ENCODE results near the gene TCP11.

Gene TCP11

GRCh38 chr6:35080821-35081425 is 60.2 kb downstream of the TCP11 start:
- no peak for DNase-seq (ENCODE audit: low spot score)

- no peak for DNase-seq (ENCODE audit: low spot score)
Observed at GRCh38 chr6:35080016-35080680, 61.0 kb downstream of the TCP11 start.

- no peak for DNase-seq (ENCODE audit: low spot score)
Observed at GRCh38 chr6:35079311-35080000, 61.7 kb downstream of the TCP11 start.

- no peak for DNase-seq (ENCODE audit: low spot score)
Observed at GRCh38 chr6:35078896-35079295, 62.2 kb downstream of the TCP11 start.

- no peak for DNase-seq (ENCODE audit: low spot score)
Observed at GRCh38 chr6:35078226-35078850, 62.8 kb downstream of the TCP11 start.

- no peak for DNase-seq (ENCODE audit: low spot score)
Observed at GRCh38 chr6:35077713-35078105, 63.4 kb downstream of the TCP11 start.

- no peak for DNase-seq (ENCODE audit: low spot score)
Observed at GRCh38 chr6:35076997-35077712, 64.0 kb downstream of the TCP11 start.

- no peak for DNase-seq (ENCODE audit: low spot score)
Observed at GRCh38 chr6:35073766-35074471, 67.2 kb downstream of the TCP11 start.

GRCh38 chr6:35073211-35073610 is 67.9 kb downstream of the TCP11 start:
- no peak for DNase-seq (ENCODE audit: low spot score)

GRCh38 chr6:35072698-35073055 is 68.5 kb downstream of the TCP11 start:
- DNase-seq (ENCODE audit: low spot score) = no peak

GRCh38 chr6:35072051-35072697 is 69.0 kb downstream of the TCP11 start:
- no peak for DNase-seq (ENCODE audit: low spot score)

GRCh38 chr6:35071347-35071994 is 69.7 kb downstream of the TCP11 start:
- no peak for DNase-seq (ENCODE audit: low spot score)

- no peak for DNase-seq (ENCODE audit: low spot score)
Observed at GRCh38 chr6:35070111-35070510, 71.0 kb downstream of the TCP11 start.

- DNase-seq (ENCODE audit: low spot score) = no peak
Observed at GRCh38 chr6:35069262-35069661, 71.9 kb downstream of the TCP11 start.

- DNase-seq (ENCODE audit: low spot score) = no peak
Observed at GRCh38 chr6:35068644-35069043, 72.5 kb downstream of the TCP11 start.

GRCh38 chr6:35068206-35068605 is 72.9 kb downstream of the TCP11 start:
- DNase-seq (ENCODE audit: low spot score) = no peak

Data from activated CD4-positive, alpha-beta T cell treated with anti-CD3 and anti-CD28 coated beads, Interleukin-2, Interleukin-4, amounts not matched to agents 100 ng/mL and 50 ng/mL, durations not matched to agents 16 hours and 8 hours (primary cell).